ENCODE data around the gene NGEF. TPM values are rescaled to one million over a fixed set of nuclear protein-coding genes. Genes with fewer than 3 reads are reported as not detected.

NGEF gene
- total and polyA plus RNA-seq, 2 donors (not counting 1 experiment from before 2014, with no cell fraction given) = under 0.01 to 0.24 TPM

DNA sequence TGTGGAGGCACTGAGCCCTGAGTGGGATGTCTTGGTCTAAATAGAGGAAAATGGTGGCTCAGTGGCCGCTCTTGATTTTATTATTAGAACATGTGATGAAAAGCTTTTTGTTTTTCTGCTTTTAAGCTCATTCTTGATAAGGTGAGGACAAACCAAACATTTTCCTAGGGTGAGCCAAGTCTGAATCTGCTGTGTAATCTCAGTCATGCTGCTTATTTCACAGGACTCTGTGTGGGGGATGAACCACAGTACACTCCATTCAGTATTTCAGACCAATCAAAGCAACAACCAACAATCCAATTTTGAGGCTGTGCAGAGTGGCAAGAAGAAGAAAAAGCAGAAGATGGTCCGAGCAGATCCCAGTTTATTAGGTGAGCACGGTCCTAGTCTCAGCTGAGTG is 163.0 kb downstream of the NGEF start:
- Histone ChIP-seq H3K4me2 (ENCODE audit: extremely low read depth, insufficient read depth, low read length) (no peak overlapping the region), H3K27me3 (ENCODE audit: control insufficient read depth, insufficient read depth, low read length) (no peaks in the 10 kb centered on the region), H3K9me3 (ENCODE audit: control insufficient read depth, insufficient read depth, low read depth, low read length) (no peaks in the 10 kb centered on the region), H4K20me1 (ENCODE audit: control insufficient read depth, extremely low read depth, insufficient read depth, low read length) (no peaks in the 10 kb centered on the region), H3K27ac (ENCODE audit: insufficient read depth, low read length) (no peak overlapping the region), H3K4me1 (ENCODE audit: control insufficient read depth, extremely low read depth, insufficient read depth, low read length) (peaks cover 5% of the 10 kb centered on the region), H3K79me2 (ENCODE audit: control insufficient read depth, insufficient read depth, low read length) (no peaks in the 10 kb centered on the region), H3K36me3 (ENCODE audit: control insufficient read depth, insufficient read depth, low read length) (peaks cover 6% of the 10 kb centered on the region), H3K9ac (ENCODE audit: insufficient read depth, low read length) (no peak overlapping the region), H3K4me3 (replicated peaks in 1 of 4; ENCODE audit: control extremely low read depth in 1 of 4, insufficient read depth in 1 of 4, low read depth in 3 of 4, low read length in 4 of 4) (no peak overlapping the region), H2AFZ (ENCODE audit: low read length) (no peak overlapping the region)
- TF ChIP-seq CTCF (conservative IDR thresholded peaks at IDR 0.05 in 1 of 2, IDR thresholded peaks at IDR 0.05 in 1 of 2; ENCODE audit: low read depth in 1 of 2, low read length in 2 of 2) = no peak
- DNase-seq (ENCODE audit: low read depth in 2 of 2) = no peak

DNA sequence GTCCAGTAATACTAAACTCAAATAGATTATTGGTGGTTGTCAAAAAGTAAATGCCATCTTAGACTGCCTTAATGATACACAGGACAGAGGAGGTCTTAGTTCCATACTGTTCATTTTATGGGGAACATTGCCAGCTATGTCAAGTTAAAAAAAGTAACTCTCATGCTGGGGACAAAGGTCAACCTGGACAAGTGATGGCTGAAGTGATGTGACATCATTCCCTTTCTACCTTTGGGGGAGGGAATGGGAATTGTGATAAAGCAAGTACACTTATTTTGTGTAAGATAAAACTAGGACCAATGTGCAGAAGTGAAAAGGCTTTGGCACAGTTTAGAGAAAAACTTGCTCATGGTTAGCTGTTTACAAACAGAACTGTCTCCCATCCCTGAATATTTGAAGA is 167.0 kb downstream of the NGEF start:
- TF ChIP-seq EZH2 (IDR thresholded peaks at IDR 0.05; ENCODE audit: low read length, missing control alignments) (no peak), CTCF (conservative IDR thresholded peaks at IDR 0.05 in 1 of 2, IDR thresholded peaks at IDR 0.05 in 1 of 2; ENCODE audit: low read depth in 1 of 2, low read length in 2 of 2) (no peak)
- Histone ChIP-seq H3K4me2 (ENCODE audit: extremely low read depth, insufficient read depth, low read length) (no peak overlapping the region), H3K36me3 (ENCODE audit: control insufficient read depth, insufficient read depth, low read length) (peaks cover 8% of the 10 kb centered on the region), H3K9ac (ENCODE audit: insufficient read depth, low read length) (no peak overlapping the region), H3K27me3 (ENCODE audit: control insufficient read depth, insufficient read depth, low read length) (no peaks in the 10 kb centered on the region), H3K27ac (ENCODE audit: insufficient read depth, low read length) (no peak overlapping the region), H2AFZ (ENCODE audit: low read length) (no peak overlapping the region), H3K79me2 (ENCODE audit: control insufficient read depth, insufficient read depth, low read length) (no peaks in the 10 kb centered on the region), H3K4me3 (replicated peaks in 1 of 4; ENCODE audit: control extremely low read depth in 1 of 4, insufficient read depth in 1 of 4, low read depth in 3 of 4, low read length in 4 of 4) (no peak overlapping the region), H3K4me1 (ENCODE audit: control insufficient read depth, extremely low read depth, insufficient read depth, low read length) (no peaks in the 10 kb centered on the region), H3K9me3 (ENCODE audit: control insufficient read depth, insufficient read depth, low read depth, low read length) (no peaks in the 10 kb centered on the region), H4K20me1 (ENCODE audit: control insufficient read depth, extremely low read depth, insufficient read depth, low read length) (no peaks in the 10 kb centered on the region)
- DNase-seq (ENCODE audit: low read depth in 2 of 2) = no peak

DNA sequence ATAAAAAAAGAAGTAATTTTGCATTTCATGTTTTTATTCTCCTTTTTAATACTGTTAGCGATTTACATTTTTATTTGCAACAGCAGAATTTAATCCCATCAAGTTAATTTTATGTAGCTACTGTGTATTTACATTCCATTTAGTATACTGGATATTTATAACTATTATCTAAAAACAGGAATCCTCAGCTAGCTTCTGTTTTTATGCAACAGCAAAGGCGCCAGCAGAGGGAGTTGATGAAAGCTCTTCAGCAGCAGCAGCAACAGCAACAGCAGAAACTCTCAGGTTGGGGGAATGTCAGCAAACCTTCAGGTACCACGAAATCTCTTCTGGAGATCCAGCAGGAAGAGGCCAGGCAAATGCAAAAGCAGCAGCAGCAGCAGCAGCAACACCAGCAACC is 169.2 kb downstream of the NGEF start:
- Histone ChIP-seq H3K27ac (ENCODE audit: insufficient read depth, low read length) (no peak overlapping the region), H3K27me3 (ENCODE audit: control insufficient read depth, insufficient read depth, low read length) (no peaks in the 10 kb centered on the region), H3K4me2 (ENCODE audit: extremely low read depth, insufficient read depth, low read length) (no peak overlapping the region), H3K79me2 (ENCODE audit: control insufficient read depth, insufficient read depth, low read length) (no peaks in the 10 kb centered on the region), H3K36me3 (ENCODE audit: control insufficient read depth, insufficient read depth, low read length) (peaks cover 8% of the 10 kb centered on the region), H4K20me1 (ENCODE audit: control insufficient read depth, extremely low read depth, insufficient read depth, low read length) (no peaks in the 10 kb centered on the region), H3K4me1 (ENCODE audit: control insufficient read depth, extremely low read depth, insufficient read depth, low read length) (no peaks in the 10 kb centered on the region), H3K9me3 (ENCODE audit: control insufficient read depth, insufficient read depth, low read depth, low read length) (no peaks in the 10 kb centered on the region), H2AFZ (ENCODE audit: low read length) (no peak overlapping the region), H3K4me3 (replicated peaks in 1 of 4; ENCODE audit: control extremely low read depth in 1 of 4, insufficient read depth in 1 of 4, low read depth in 3 of 4, low read length in 4 of 4) (no peak overlapping the region), H3K9ac (ENCODE audit: insufficient read depth, low read length) (no peak overlapping the region)
- TF ChIP-seq CTCF (conservative IDR thresholded peaks at IDR 0.05 in 1 of 2, IDR thresholded peaks at IDR 0.05 in 1 of 2; ENCODE audit: low read depth in 1 of 2, low read length in 2 of 2) = no peak
- DNase-seq (ENCODE audit: low read depth in 2 of 2) = no peak

Data from fibroblast of lung (primary cell).